IMR-90 (cell line): ENCODE data around the gene SUV39H1.

Source experiments
- BHLHE40 ChIP-seq: fragments of 150-350 bp; IDR thresholded peaks from 2 replicates; pipeline ENCODE4 v1.6.1; 2016; ENCODE audit warnings: mild to moderate bottlenecking, low read depth, low read length
- CEBPB ChIP-seq: IDR thresholded peaks from 2 replicates; pipeline ENCODE4 v1.6.1; 2012; ENCODE audit warnings: low read depth, low read length, improper control_type of control experiment
- CHD1 ChIP-seq: IDR thresholded peaks from 2 replicates; pipeline ENCODE4 v1.6.1; 2012; ENCODE audit warnings: low read depth, low read length, improper control_type of control experiment
- MAZ ChIP-seq: IDR thresholded peaks from 2 replicates; pipeline ENCODE4 v1.6.1; 2012; ENCODE audit warnings: low read depth, mild to moderate bottlenecking, low read length, improper control_type of control experiment, moderate library complexity, borderline replicate concordance
- MXI1 ChIP-seq: IDR thresholded peaks from 2 replicates; pipeline ENCODE4 v1.6.1; 2012; ENCODE audit warnings: low read depth, mild to moderate bottlenecking, low read length, moderate library complexity, borderline replicate concordance
- POLR2A ChIP-seq: IDR thresholded peaks from 2 replicates; pipeline ENCODE4 v1.6.1; 2012; ENCODE audit warnings: mild to moderate bottlenecking, low read depth, low read length
- RAD21 ChIP-seq: IDR thresholded peaks from 2 replicates; pipeline ENCODE4 v1.6.1; 2012; ENCODE audit warnings: low read length, improper control_type of control experiment
- RCOR1 ChIP-seq: IDR thresholded peaks from 2 replicates; pipeline ENCODE4 v1.6.1; 2012; ENCODE audit warnings: mild to moderate bottlenecking, low read length, improper control_type of control experiment; ENCODE audit not compliant: insufficient replicate concordance
- RFX5 ChIP-seq: IDR thresholded peaks from 2 replicates; pipeline ENCODE4 v1.8.0; 2012; ENCODE audit warnings: low read depth, mild to moderate bottlenecking, low read length, moderate library complexity
- SMC3 ChIP-seq: fragments of 150-350 bp; IDR thresholded peaks from 2 replicates; pipeline ENCODE4 v1.6.1; 2016; ENCODE audit warnings: low read depth, mild to moderate bottlenecking, antibody characterized with exemption, low read length, moderate library complexity
- TF ChIP-seq, protein P1 (sequence below): conservative IDR thresholded peaks from 2 replicates; pipeline ENCODE4 v1.5.1; 2012; ENCODE audit warnings: mild to moderate bottlenecking, low read depth, low read length, improper control_type of control experiment
- TF ChIP-seq, protein P2 (sequence below): fragments of 150-350 bp; IDR thresholded peaks from 2 replicates; pipeline ENCODE4 v1.6.1; 2016; ENCODE audit warnings: low read depth, mild to moderate bottlenecking, low read length, moderate library complexity, borderline replicate concordance
- TF ChIP-seq, protein P3 (sequence below): fragments of 150-350 bp; IDR thresholded peaks from 2 replicates; pipeline ENCODE4 v1.6.1; 2017; ENCODE audit warnings: mild to moderate bottlenecking, antibody characterized with exemption, low read length, low read depth

DNA sequence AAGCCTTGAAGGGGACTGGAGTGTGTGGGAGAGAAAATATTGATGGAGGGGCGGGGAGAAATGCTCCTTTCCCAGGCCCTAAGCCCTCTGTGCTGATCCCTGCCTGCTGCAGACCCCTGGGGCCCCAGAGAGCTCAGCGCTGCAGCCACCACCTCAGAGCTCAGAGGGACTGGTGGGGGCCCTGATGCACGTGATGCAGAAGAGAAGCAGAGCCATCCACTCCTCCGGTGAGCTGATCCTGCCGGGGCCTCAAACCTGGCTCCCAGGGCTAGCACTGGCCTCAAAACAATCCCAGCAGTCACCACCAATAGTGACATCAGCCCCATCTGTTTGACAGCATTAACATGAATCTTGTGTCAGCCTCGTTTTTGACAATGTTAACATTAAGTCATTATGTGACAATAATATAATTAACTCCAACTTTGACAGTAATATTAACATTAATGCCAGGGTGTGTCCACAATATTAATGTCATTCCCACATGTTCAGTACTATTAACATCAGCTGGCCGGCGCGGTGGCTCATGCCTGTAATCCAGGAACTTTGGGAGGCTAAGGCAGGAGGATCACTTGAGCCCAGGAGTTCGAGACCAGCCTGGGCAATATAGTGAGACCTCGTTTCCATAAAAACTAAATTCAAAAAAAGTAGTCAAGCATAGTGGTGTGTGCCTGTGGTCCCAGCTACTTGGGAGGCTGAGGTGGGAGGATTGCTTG, 7.2 kb upstream of the SUV39H1 start:
- no peak for TF ChIP-seq RAD21
- TF ChIP-seq POLR2A = no peak
- TF ChIP-seq CEBPB = no peak
- TF ChIP-seq, protein P1, sequence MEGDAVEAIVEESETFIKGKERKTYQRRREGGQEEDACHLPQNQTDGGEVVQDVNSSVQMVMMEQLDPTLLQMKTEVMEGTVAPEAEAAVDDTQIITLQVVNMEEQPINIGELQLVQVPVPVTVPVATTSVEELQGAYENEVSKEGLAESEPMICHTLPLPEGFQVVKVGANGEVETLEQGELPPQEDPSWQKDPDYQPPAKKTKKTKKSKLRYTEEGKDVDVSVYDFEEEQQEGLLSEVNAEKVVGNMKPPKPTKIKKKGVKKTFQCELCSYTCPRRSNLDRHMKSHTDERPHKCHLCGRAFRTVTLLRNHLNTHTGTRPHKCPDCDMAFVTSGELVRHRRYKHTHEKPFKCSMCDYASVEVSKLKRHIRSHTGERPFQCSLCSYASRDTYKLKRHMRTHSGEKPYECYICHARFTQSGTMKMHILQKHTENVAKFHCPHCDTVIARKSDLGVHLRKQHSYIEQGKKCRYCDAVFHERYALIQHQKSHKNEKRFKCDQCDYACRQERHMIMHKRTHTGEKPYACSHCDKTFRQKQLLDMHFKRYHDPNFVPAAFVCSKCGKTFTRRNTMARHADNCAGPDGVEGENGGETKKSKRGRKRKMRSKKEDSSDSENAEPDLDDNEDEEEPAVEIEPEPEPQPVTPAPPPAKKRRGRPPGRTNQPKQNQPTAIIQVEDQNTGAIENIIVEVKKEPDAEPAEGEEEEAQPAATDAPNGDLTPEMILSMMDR = no peak
- TF ChIP-seq, protein P2, sequence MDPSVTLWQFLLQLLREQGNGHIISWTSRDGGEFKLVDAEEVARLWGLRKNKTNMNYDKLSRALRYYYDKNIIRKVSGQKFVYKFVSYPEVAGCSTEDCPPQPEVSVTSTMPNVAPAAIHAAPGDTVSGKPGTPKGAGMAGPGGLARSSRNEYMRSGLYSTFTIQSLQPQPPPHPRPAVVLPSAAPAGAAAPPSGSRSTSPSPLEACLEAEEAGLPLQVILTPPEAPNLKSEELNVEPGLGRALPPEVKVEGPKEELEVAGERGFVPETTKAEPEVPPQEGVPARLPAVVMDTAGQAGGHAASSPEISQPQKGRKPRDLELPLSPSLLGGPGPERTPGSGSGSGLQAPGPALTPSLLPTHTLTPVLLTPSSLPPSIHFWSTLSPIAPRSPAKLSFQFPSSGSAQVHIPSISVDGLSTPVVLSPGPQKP = no peak
- TF ChIP-seq, protein P3, sequence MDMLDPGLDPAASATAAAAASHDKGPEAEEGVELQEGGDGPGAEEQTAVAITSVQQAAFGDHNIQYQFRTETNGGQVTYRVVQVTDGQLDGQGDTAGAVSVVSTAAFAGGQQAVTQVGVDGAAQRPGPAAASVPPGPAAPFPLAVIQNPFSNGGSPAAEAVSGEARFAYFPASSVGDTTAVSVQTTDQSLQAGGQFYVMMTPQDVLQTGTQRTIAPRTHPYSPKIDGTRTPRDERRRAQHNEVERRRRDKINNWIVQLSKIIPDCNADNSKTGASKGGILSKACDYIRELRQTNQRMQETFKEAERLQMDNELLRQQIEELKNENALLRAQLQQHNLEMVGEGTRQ = no peak
- no peak for TF ChIP-seq RFX5
- no peak for TF ChIP-seq MAZ
- TF ChIP-seq SMC3 = no peak
- no peak for TF ChIP-seq CHD1
- no peak for TF ChIP-seq BHLHE40
- TF ChIP-seq MXI1 = no peak
- TF ChIP-seq RCOR1 = no peak
